Loucy (cell line): ENCODE results near the gene PTPRN2.

Source experiments
- H2AFZ ChIP-seq: fragments of 200-600 bp; sonication (generic); 2 replicates; pipeline ENCODE4 v1.6.0; 2016; ENCODE audit warnings: antibody characterized with exemption, mild to moderate bottlenecking, low read length, moderate library complexity
- H3F3A ChIP-seq: fragments of 200-600 bp; 2 replicates; pipeline ENCODE4 v1.6.0; 2016; ENCODE audit warnings: antibody characterized with exemption, low read depth, mild to moderate bottlenecking
- H3K27me3 ChIP-seq: fragments of 200-600 bp; sonication (generic); 2 replicates; pipeline ENCODE4 v1.6.1; 2014; ENCODE audit warnings: low read length, mild to moderate bottlenecking; ENCODE audit not compliant: insufficient read depth, poor library complexity, severe bottlenecking
- H3K36me3 ChIP-seq: fragments of 200-600 bp; sonication (generic); 2 replicates; pipeline ENCODE4 v1.6.1; 2016; ENCODE audit warnings: low read length; ENCODE audit not compliant: insufficient read depth
- H3K4me1 ChIP-seq: fragments of 200-600 bp; sonication (generic); 2 replicates; pipeline ENCODE4 v1.5.1; 2014; ENCODE audit warnings: low read length, mild to moderate bottlenecking; ENCODE audit not compliant: insufficient read depth, poor library complexity, severe bottlenecking
- H3K4me2 ChIP-seq: fragments of 200-600 bp; sonication (generic); 2 replicates; pipeline ENCODE4 v1.6.0; 2014; ENCODE audit warnings: antibody characterized with exemption, low read length, low read depth, mild to moderate bottlenecking; ENCODE audit not compliant: poor library complexity, severe bottlenecking
- H3K4me3 ChIP-seq: fragments of 200-600 bp; sonication (generic); 2 replicates; pipeline ENCODE4 v1.5.1; 2014; ENCODE audit warnings: low read length, mild to moderate bottlenecking, mixed read lengths; ENCODE audit not compliant: poor library complexity, severe bottlenecking
- H3K79me2 ChIP-seq: fragments of 200-600 bp; sonication (generic); 2 replicates; pipeline ENCODE4 v1.6.1; 2014; ENCODE audit warnings: low read length; ENCODE audit not compliant: insufficient read depth
- H3K9ac ChIP-seq: fragments of 200-600 bp; sonication (generic); 2 replicates; pipeline ENCODE4 v1.6.0; 2014; ENCODE audit warnings: mild to moderate bottlenecking, low read depth, low read length, moderate library complexity; ENCODE audit not compliant: poor library complexity, severe bottlenecking
- H3K9me2 ChIP-seq: fragments of 200-600 bp; sonication (generic); replicated peaks from 2 replicates; pipeline ENCODE4 v1.6.1; 2016; ENCODE audit warnings: low read depth, low read length, mixed read lengths
- H3K9me3 ChIP-seq: fragments of 200-600 bp; sonication (generic); 2 replicates; pipeline ENCODE4 v1.6.1; 2014; ENCODE audit warnings: mild to moderate bottlenecking, antibody characterized with exemption, low read length, low read depth; ENCODE audit not compliant: insufficient read depth
- H4K20me1 ChIP-seq: fragments of 200-600 bp; sonication (generic); 2 replicates; pipeline ENCODE4 v1.6.0; 2014; ENCODE audit warnings: antibody characterized with exemption, low read length, mild to moderate bottlenecking; ENCODE audit not compliant: insufficient read depth, poor library complexity, severe bottlenecking
- EZH2phosphoT487 ChIP-seq: fragments of 200-600 bp; IDR thresholded peaks from 2 replicates; pipeline ENCODE4 v1.6.1; 2018; ENCODE audit warnings: antibody characterized with exemption, mild to moderate bottlenecking, moderate library complexity, borderline replicate concordance
- TF ChIP-seq, protein P1 (sequence below): fragments of 200-600 bp; sonication (generic); conservative IDR thresholded peaks from 2 replicates; pipeline ENCODE4 v1.5.1; 2014; ENCODE audit warnings: mild to moderate bottlenecking, antibody characterized with exemption, low read length

The PTPRN2 gene

DNA sequence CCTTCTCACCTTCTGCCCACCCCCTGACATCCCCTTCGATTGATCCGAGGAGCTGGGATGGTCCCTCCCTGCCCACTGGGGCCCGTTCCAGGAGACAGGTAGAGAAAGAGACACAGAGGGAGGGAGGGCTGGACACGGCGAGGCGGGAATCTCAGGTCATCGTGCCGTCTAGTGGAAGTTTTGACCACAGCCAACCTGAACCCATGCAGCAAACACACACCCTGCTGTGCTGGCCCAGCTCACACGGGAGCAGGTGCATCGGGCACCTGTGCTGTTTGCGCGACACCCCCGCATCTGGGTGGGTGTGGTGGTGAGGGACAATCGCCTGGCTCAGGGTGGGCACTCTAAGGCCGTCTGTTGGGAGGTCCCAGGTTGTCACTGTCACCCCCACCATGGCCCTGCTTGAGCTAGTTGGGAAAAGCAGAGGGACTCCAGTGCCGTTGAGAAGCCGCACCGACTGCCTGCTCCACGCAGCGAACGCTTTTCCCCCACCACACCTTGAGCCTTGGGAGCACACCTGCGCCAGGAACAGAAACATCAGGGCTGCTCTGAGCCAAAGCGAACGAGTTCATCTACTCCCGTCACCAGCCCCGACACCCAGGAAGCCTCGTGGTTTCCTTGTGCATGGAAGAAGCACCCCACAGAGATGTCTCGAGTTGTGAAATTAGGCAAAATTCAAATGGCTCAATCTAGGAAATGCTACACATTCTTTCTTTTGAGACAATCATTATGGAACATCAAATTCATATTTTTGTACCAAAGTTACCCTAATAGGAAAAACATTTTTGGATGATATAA, 965.0 kb downstream of the PTPRN2 start:
- Histone ChIP-seq H2AFZ (no peak overlapping the region), H3K9me2 (no peaks in the 10 kb centered on the region), H3K4me3 (no peak overlapping the region), H3K9me3 (no peaks in the 10 kb centered on the region), H3F3A (no peaks in the 10 kb centered on the region), H4K20me1 (no peaks in the 10 kb centered on the region), H3K27me3 (no peaks in the 10 kb centered on the region), H3K4me2 (no peak overlapping the region), H3K9ac (no peak overlapping the region), H3K36me3 (no peaks in the 10 kb centered on the region), H3K79me2 (no peaks in the 10 kb centered on the region), H3K4me1 (peaks cover 10% of the 10 kb centered on the region)
- TF ChIP-seq, protein P1, sequence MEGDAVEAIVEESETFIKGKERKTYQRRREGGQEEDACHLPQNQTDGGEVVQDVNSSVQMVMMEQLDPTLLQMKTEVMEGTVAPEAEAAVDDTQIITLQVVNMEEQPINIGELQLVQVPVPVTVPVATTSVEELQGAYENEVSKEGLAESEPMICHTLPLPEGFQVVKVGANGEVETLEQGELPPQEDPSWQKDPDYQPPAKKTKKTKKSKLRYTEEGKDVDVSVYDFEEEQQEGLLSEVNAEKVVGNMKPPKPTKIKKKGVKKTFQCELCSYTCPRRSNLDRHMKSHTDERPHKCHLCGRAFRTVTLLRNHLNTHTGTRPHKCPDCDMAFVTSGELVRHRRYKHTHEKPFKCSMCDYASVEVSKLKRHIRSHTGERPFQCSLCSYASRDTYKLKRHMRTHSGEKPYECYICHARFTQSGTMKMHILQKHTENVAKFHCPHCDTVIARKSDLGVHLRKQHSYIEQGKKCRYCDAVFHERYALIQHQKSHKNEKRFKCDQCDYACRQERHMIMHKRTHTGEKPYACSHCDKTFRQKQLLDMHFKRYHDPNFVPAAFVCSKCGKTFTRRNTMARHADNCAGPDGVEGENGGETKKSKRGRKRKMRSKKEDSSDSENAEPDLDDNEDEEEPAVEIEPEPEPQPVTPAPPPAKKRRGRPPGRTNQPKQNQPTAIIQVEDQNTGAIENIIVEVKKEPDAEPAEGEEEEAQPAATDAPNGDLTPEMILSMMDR = no peak
- no peak for TF ChIP-seq EZH2phosphoT487

DNA sequence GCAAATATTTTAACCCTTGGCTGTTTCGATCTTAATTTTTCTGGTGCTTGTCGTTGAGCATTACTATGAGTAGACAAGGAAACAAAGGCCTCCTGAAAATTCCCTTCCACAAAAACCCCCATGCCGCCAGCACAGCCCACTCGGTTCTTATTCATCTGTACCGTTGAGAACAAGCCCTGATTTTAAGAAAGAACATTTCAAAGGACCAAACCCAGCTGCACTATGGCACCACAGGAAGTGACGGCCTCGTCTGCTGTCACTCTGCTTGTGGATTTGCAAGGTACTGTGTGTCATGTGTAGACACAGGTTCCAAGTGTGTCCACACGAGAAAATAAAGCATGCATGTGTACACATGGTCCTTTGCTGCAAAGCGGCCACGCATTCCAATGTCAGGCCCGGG, 965.6 kb downstream of the PTPRN2 start:
- H3K9ac ChIP-seq = no peak overlapping the region

DNA sequence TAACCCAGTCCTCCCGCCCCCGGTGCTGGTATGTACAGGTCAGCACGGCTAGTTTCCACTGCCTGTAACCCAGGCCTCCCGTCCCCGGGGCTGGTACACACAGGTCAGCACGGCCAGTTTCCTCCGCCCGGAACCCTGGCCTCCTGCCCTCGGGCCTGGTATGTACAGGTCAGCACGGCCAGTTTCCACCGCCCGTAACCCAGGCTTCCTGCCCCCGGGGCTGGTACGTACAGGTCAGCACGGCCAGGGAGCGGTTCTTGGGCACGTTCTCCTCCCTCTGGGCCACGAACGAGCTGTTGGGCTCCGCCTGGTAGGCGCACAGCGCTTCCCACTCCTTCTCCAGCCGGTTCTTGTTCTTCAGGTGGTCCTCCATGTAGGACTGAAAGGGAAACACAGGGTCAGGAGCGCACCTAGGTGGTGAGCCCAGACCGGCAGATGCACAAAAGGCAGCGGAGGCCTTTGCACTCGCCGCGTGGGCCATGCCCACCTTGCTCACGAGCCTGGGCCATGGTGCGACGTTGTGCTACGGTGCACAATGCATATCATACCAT, 966.4 kb downstream of the PTPRN2 start:
- H2AFZ ChIP-seq = no peak overlapping the region
- H3K9me2 ChIP-seq = no peaks in the 10 kb centered on the region
- no peaks in the 10 kb centered on the region for H4K20me1 ChIP-seq
- no peak overlapping the region for H3K4me3 ChIP-seq
- H3K79me2 ChIP-seq = no peaks in the 10 kb centered on the region
- TF ChIP-seq EZH2phosphoT487 = no peak
- TF ChIP-seq, protein P1 = no peak
- H3K36me3 ChIP-seq = no peaks in the 10 kb centered on the region
- no peaks in the 10 kb centered on the region for H3K9me3 ChIP-seq
- H3K4me1 ChIP-seq = no peaks in the 10 kb centered on the region
- no peaks in the 10 kb centered on the region for H3K27me3 ChIP-seq
- no peaks in the 10 kb centered on the region for H3F3A ChIP-seq
- no peak overlapping the region for H3K9ac ChIP-seq
- H3K4me2 ChIP-seq = no peak overlapping the region

More for the DNA sequence above, 965.6 kb downstream of the PTPRN2 start:
- no peak overlapping the region for H2AFZ ChIP-seq
- no peaks in the 10 kb centered on the region for H3K79me2 ChIP-seq
- TF ChIP-seq, protein P1 = no peak
- no peak for TF ChIP-seq EZH2phosphoT487
- no peaks in the 10 kb centered on the region for H3K36me3 ChIP-seq
- no peaks in the 10 kb centered on the region for H3K27me3 ChIP-seq
- H3K4me2 ChIP-seq = no peak overlapping the region
- H3F3A ChIP-seq = no peaks in the 10 kb centered on the region
- H3K4me1 ChIP-seq = peaks cover 4% of the 10 kb centered on the region
- no peaks in the 10 kb centered on the region for H3K9me2 ChIP-seq
- H4K20me1 ChIP-seq = no peaks in the 10 kb centered on the region
- no peaks in the 10 kb centered on the region for H3K9me3 ChIP-seq
- no peak overlapping the region for H3K4me3 ChIP-seq
